HG03521 (cell line): ENCODE results near the gene KLF11.

Source experiments
- ATAC-seq: cut with Tn5 transposase; IDR thresholded peaks from one replicate; pipeline ENCODE4 v1.9.1; 2021; ENCODE audit warnings: mild to moderate bottlenecking, moderate library complexity; ENCODE audit not compliant: unreplicated experiment

KLF11 gene

DNA sequence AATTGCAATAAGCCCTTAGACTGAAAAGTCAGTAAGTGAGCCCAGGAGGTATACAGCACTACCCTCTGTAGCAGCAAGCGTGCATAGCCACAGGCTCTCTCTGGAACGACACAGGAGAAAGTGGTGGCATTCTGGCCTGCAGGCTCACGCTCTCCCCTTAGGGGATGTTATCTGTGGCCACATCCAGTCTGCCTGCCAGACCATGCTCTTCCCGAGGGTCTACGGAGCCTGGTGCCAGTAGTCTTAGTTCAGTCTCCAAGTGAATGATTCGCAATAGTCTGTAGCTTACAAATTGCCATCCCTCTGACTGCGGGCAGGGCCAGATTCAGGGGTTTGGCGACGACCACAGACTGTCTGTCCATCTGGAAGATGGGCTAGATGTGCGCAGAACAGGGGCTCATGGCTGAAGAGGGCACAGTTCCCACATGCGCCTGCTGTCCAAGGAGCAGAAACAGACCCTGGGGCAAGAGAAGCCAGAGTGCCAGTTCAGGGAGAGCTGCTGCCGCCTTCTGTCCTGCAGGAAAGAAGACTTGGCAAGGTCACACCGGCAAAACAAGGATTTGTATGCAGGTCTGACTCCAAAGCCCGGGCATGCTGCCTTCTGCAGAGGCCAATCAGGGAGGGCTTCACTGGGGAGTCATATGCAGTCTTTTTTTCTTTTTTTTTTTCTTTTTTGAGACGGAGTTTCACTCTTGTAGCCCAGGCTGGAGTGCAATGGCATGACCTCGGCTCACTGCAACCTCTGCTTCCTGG, 3.5 kb upstream of the KLF11 start:
- ATAC-seq, result no peak

DNA sequence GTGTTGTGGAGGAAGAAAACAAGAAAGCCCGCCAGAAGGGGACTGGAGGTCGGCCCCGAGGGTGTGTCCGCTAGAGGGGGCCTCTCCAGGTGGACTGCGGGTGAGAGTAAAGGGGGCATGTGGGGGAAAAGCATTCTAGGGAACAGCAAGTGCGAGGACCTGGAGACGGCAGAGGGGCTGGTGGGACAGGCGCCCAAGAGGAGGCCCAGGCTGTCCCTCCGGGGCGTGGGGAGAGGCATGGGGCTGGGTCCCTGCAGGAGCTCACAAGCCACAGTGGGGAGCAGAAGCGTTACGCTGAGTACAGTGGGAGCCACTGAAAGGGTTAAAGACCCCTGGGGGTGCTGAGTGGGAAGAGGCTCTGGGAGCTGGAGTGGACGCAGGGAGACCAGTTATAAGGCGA, 1.6 kb upstream of the KLF11 start:
- no peak for ATAC-seq

- ATAC-seq, result no peak
These were observed 819 bp upstream of the KLF11 start for GRCh38 chr2:10042301-10043161.

GRCh38 chr2:10043906-10044601, 704 bp downstream of the KLF11 start:
- peak; percentile 44 for ATAC-seq

- no peak for ATAC-seq
These were observed 2.4 kb downstream of the KLF11 start for GRCh38 chr2:10045561-10046355.

DNA sequence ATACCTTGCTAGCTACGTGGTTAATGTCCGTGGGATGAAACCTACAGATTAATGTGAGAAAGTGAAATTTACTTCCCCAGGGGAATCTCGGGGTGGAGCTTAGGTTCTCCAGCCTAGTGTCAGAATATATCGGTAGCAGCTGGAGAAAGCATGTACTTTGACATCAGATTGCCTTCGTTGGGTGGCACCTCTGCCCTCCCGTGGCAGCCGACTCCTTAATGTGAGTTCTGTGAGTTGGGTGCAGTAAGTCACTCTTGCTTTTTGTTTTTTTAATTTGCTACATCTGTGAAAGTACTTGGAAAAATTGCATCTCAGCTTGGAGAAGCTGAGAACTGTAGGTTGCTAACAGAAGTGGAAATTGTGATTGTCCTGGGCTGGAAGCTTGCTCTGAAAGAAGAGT, 3.6 kb downstream of the KLF11 start:
- no peak for ATAC-seq

DNA sequence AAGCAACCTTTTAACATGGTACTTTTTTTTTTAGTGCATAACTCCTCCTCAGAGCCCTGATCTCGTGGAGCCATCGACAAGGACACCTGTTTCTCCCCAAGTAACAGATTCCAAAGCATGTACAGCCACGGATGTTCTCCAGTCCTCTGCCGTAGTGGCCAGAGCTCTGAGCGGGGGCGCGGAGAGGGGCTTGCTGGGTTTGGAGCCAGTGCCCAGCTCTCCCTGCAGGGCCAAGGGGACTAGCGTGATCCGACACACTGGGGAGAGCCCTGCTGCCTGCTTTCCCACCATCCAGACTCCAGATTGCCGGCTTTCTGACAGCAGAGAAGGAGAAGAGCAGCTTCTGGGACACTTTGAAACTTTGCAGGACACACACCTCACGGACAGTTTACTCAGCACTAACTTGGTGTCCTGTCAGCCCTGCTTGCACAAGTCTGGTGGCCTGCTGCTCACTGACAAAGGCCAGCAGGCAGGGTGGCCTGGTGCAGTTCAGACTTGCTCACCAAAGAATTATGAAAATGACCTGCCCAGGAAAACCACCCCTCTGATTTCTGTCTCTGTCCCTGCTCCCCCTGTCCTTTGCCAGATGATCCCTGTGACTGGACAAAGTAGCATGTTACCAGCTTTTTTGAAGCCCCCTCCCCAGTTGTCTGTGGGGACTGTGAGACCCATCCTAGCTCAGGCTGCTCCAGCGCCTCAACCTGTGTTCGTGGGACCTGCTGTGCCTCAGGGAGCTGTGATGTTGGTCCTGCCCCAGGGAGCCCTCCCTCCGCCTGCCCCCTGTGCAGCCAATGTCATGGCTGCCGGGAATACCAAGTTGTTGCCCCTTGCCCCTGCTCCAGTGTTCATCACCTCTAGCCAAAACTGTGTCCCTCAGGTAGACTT, 4.5 kb downstream of the KLF11 start:
- no peak for ATAC-seq

DNA sequence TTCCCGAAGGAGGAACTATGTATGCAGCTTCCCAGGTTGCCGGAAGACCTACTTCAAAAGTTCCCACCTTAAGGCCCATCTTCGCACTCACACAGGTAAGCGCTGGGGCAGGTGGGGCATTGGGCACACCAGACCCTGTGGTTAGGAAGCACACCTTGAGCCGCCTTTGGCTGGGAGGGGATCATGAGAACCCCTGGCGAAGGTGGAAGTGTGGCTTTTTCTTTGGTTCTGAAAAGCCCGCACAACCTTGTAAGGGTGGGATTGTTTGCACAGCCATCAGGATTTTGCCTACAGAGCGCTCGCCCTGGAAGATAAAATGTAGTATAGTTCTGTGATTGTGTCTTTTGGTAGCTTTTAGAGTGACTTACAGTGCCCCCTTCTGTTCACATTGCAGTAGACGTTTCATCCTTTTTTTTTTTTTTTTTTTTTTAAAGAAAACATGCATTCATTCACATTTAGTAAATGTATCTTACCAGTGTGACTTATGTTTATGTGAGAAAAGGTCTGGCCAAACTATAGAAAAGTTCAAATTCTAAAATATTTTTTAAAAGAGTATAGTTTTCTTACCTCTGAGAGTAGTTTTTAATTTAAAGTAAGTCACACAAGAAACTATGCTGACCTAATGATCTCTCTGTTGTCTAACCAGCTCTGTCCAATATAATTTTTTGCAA, 5.3 kb downstream of the KLF11 start:
- ATAC-seq, result no peak

GRCh38 chr2:10052216-10052615, 8.9 kb downstream of the KLF11 start:
- ATAC-seq, result no peak

DNA sequence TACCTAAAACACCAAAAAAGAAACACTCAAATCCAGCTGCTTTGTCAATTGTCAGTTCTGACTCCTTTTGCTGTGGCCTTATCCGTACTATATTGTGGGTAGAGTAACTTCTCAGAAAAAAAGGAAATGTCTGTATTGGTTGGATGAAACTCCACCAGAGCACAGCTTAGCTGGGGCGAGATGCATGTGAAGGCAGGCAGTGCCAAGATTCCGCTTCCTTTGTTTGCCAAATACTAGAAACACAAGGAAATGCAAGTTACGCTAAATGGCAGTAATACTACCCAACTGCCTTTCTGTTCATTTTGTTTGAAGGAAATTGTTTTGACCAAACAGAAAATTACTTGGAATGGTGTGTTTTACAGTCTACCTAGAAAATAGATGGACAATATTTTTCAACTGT, 10.0 kb downstream of the KLF11 start:
- no peak for ATAC-seq

DNA sequence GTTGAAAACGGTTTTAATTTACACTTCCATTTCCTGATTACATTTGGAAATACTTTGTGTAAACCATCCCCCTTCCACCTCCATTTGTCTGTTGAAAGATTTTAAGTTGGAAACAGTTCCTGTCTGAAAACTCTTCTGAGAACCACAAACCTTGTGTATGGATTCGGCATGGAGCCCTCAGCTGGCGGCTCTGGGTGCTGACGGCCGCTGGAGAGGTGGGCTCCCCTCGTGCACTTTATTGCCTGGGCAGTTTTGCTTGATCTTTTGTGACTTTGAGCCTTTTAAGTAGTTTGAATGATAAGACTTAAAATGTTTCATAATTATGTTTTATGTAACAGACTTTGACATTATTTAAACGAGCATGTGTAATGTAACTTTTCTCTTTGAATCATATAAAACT, 11.1 kb downstream of the KLF11 start:
- ATAC-seq, result no peak

DNA sequence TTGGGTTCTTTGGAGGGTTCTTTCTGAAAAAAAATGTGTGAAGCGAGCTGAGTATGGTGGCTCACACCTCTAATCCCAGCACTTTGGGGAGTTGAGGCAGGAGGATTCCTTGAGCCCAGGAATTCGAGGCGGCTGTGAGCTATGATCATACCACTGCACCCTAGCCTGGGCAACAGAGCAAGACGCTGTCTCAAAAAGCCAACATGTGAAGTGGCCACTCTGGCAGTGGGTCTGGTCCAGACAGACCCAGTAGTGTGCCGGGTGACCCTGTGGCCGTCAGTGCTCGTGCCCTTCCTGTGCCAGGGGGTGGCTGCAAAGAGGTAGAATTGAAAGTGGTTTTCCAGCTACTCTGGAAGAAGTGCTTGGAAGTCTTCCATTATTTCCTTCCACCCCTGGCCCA, 11.6 kb downstream of the KLF11 start:
- no peak for ATAC-seq

DNA sequence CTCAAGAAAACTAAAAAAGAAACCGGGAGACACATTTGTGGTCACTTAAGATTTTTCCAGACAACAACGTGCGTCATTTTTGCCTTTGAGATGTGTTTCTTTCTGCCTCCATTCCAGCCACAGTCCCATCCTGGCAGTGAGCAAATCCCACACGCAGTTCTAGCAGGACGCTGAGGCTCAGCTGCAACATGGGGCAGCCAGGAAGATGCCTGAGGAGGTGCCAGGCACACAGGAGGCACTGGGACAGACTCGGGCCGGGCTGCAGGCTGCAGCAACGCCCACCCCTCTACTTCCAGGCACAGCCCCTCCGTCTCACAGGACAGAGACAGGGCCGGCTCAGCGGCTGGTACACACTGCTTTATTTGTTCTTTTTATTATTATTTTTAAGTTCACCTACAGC, 13.1 kb downstream of the KLF11 start:
- ATAC-seq, result no peak

GRCh38 chr2:10057231-10058107, 14.1 kb downstream of the KLF11 start:
- ATAC-seq, result no peak

DNA sequence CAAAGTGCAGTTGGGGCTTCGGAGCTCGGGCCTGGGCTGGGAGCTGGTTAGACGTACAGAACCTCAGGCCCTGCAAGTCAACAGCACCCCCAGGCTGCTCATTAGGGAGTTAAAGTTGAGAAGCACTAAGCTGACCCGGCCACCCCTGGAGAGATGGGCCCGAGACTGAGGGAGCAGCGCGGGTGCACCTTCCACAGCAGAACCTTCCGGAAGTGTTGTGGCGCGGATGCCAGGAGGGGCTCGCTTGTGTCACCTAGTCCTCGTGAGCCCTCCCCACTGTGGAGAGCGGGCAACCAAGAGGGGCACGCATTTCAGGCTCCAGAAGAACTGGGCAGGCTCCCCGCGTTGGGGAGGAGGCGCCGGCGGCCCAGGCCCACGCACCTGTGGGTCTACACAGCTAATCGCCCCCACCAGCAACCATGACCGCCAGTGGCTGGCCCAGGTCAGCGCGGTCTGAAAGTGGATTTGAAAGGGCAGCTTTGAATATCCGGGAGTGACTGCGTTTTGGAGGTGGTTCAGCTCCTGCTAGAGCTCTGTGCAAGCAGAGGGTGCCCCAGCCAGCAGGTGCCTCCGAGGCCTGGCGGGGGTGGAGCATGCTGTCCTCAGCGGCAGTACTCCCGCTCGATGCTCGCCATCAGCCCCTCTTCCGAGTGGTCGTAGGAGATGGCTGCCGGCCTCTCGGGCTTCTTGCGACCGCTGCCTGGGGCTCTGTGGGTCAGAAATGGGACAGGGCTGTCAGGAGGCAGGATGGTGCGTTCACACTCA, 15.1 kb downstream of the KLF11 start:
- ATAC-seq, result no peak

DNA sequence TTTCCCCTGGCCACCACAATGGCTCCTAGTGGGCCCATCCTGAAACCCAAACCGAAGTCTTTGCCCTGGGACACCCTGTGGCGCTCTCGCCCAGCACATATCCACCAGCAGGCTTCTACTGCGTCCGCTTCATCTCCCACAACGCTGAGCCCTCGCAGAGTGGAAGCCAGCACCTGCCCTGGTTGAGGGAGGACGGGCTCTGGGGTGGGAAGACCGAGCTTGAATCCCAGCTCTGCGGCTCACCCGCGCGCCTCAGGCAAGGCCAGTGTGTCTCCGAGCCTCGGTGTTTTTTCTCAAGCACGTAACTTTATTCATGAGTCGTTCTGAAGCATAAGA, 15.6 kb downstream of the KLF11 start:
- no peak for ATAC-seq

- no peak for ATAC-seq
These were observed 16.4 kb downstream of the KLF11 start for GRCh38 chr2:10059552-10060335.
